ENCODE data around the gene HNRNPUL2. TPM values are rescaled to one million over a fixed set of nuclear protein-coding genes. Genes with fewer than 3 reads are reported as not detected.
"Not testable (repeated sequence)": the region's sequence is repeated elsewhere in the genome, so short reads cannot be mapped to it uniquely, and the experiment has no call there.

Gene HNRNPUL2
- total and polyA plus RNA-seq, 4 donors = 25.6 to 53.1 (median 35.5) TPM

DNA sequence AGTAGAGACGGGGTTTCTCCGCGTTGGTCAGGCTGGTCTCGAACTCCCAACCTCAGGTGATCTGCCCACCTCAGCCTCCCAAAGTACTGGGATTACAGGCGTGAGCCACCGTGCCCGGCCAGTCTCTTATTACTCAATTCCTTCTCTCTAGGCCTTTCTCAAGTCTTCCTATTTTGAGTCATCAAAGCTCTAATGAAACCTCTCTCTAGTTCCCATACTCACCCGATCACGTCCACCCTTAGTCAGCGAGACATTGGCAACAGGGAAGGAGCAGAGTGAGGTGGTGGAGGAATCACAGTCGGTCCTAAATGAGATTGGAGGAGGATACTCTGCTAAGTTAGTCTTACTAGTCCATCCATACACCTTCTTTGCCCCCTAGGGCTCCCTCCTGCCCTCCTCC lies 25.0 kb downstream of the HNRNPUL2 start:
- H3K36me3 ChIP-seq (ENCODE audit: control insufficient read depth in 4 of 4, insufficient read depth in 4 of 4, low read length in 4 of 4) = peaks cover 0 to 14% (median 5%) of the 10 kb centered on the region in 4 donors
- no peak for DNase-seq
- H3K27ac ChIP-seq (ENCODE audit: low read depth in 1 of 2, low read length in 1 of 2) = no peak overlapping the region
- no peak overlapping the region for H3K9ac ChIP-seq (ENCODE audit: insufficient read depth in 1 of 2, low read length in 2 of 2)
- TF ChIP-seq, protein P1, sequence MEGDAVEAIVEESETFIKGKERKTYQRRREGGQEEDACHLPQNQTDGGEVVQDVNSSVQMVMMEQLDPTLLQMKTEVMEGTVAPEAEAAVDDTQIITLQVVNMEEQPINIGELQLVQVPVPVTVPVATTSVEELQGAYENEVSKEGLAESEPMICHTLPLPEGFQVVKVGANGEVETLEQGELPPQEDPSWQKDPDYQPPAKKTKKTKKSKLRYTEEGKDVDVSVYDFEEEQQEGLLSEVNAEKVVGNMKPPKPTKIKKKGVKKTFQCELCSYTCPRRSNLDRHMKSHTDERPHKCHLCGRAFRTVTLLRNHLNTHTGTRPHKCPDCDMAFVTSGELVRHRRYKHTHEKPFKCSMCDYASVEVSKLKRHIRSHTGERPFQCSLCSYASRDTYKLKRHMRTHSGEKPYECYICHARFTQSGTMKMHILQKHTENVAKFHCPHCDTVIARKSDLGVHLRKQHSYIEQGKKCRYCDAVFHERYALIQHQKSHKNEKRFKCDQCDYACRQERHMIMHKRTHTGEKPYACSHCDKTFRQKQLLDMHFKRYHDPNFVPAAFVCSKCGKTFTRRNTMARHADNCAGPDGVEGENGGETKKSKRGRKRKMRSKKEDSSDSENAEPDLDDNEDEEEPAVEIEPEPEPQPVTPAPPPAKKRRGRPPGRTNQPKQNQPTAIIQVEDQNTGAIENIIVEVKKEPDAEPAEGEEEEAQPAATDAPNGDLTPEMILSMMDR (IDR thresholded peaks at IDR 0.05; ENCODE audit: control extremely low read depth, extremely low read depth) = no peak
- no peak for ATAC-seq (ENCODE audit: insufficient read depth, low FRiP score)
- H3K9me3 ChIP-seq (ENCODE audit: control insufficient read depth in 4 of 4, insufficient read depth in 3 of 4, low read length in 3 of 4) = no peaks in the 10 kb centered on the region
- WGBS, 2 donors = 52 to 80% methylated on average over 11 of the region's 11 CpGs
- H3K4me1 ChIP-seq (ENCODE audit: control insufficient read depth in 5 of 5, insufficient read depth in 5 of 5, low read length in 5 of 5) = peaks cover 0 to 20% (median 6%) of the 10 kb centered on the region in 5 donors
- no peaks in the 10 kb centered on the region for H3K27me3 ChIP-seq (ENCODE audit: control insufficient read depth in 3 of 3, insufficient read depth in 3 of 3, low read length in 2 of 3)
- no peak overlapping the region for H3K4me3 ChIP-seq

DNA sequence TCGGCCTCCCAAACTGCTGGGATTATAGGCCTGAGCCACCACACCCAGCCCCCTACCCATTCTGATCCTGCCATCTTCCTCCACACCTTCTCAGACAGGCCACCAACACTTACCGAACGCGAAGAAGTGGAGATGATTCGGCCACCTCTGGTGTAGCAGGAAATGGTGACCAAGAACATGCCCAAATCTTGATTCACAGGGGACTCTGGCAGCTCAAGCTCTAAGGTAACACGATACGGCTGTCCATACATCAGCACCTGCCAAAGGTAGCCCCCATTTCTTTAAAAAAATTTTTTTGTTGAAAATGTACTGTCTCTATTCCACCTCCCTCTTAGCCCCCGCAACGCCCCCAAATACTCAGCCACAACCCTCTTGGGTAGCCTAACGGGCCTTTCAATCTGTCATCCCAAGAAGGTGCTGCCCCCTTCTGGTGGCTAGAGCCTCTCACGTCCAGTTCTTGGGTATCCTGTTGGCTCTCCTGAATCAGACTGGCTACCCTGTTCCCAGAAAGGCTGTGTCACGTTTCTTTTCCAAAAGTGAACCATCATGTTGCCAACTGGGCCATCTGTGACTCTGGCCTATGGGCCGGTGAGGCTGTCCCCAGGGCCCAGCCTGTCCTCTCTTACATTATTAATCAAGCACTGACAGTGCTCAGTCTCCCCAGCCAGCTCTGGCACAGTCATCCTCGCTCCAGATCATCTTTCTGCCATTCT lies 32.6 kb downstream of the HNRNPUL2 start:
- Histone ChIP-seq H3K9me3 (ENCODE audit: control insufficient read depth in 4 of 4, insufficient read depth in 3 of 4, low read length in 3 of 4) (peaks cover 0 to 2% (median 0%) of the 10 kb centered on the region in 4 donors), H3K9ac (ENCODE audit: insufficient read depth in 1 of 2, low read length in 2 of 2) (peak overlapping the region in 1 of 2 donors; percentile 9), H3K27me3 (ENCODE audit: control insufficient read depth in 3 of 3, insufficient read depth in 3 of 3, low read length in 2 of 3) (no peaks in the 10 kb centered on the region), H3K27ac (ENCODE audit: low read depth in 1 of 2, low read length in 1 of 2) (peak overlapping the region in 1 of 2 donors; percentile 27), H3K4me3 (no peak overlapping the region), H3K36me3 (ENCODE audit: control insufficient read depth in 4 of 4, insufficient read depth in 4 of 4, low read length in 4 of 4) (peaks cover 4 to 30% (median 29%) of the 10 kb centered on the region in 4 donors), H3K4me1 (ENCODE audit: control insufficient read depth in 5 of 5, insufficient read depth in 5 of 5, low read length in 5 of 5) (peaks cover 0 to 3% (median 0%) of the 10 kb centered on the region in 5 donors)
- ATAC-seq (ENCODE audit: insufficient read depth, low FRiP score) (peak; percentile 77), DNase-seq (peak; percentile 78 to 86 (median 81))
- WGBS, 2 donors = 46 to 60% methylated on average over 14 of the region's 14 CpGs
- TF ChIP-seq, protein P1 (IDR thresholded peaks at IDR 0.05; ENCODE audit: control extremely low read depth, extremely low read depth) = peak; percentile 72

DNA sequence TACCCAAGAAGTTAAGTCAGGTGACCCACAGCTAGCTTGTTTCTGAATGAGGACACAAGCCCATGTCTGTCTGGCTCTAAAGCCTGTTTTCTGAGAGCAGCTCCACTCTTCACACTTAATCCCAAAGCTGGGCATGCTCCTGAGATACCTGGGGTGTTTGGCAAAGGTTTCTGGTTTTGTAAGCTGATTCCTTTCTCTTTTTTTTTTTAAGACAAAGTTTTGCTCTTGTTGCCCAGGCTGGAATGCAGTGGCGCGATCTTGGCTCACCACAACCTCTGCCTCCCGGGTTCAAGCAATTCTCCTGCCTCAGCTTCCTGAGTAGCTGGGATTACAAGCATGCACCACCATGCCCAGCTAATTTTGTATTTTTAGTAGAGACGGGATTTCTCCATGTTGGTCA lies 33.6 kb downstream of the HNRNPUL2 start:
- WGBS, 2 donors = 71 to 72% methylated on average over 4 of the region's 4 CpGs
- peaks cover 4 to 30% (median 29%) of the 10 kb centered on the region in 4 donors for H3K36me3 ChIP-seq (ENCODE audit: control insufficient read depth in 4 of 4, insufficient read depth in 4 of 4, low read length in 4 of 4)

DNA sequence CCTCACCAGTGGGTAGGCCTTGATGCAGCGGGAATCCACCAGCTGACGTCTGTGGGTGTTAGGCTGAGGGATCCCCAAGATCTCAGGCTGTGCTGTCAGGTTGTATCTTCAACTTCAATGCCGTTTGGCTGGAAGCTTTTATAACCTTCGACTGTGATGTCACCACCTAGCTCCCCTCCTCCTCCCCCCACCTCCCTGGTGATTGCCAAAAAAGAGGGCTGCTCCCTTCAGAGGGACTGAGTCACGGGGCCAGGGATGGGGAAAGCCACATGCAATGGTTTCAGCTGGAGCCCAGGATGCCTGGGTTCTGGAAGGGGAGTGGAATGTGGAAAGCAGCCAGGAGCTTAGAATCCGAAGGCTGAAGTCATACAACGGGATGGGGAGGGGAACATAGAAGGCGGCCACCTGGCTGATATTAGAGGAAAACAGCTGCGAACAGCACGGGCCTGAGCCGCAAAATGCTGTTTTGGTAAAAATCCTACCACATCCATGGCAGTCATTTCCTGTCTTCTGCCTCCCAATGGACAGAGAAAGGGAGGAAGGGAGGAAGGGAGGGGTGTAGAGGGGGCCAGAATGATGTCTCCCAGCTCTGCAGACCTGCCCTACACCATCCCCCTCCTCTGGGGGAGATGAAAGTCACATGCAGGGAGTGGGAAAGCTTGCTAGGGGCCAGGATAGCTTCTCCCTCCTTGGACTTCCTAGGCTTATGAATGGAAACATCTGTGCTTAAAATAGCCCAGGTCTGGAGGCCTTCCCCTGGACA lies 37.7 kb downstream of the HNRNPUL2 start, which contains the start of gene LRRN4CL:
Gene LRRN4CL (minus strand): TSS at position 110 of the 763 bp plus-strand sequence. CDS start 1,022 bp downstream, outside the sequence.
- ATAC-seq (ENCODE audit: insufficient read depth, low FRiP score) = peak; percentile 39

More for the DNA sequence above, 33.6 kb downstream of the HNRNPUL2 start:
- H3K4me3 ChIP-seq; H3K27ac ChIP-seq (ENCODE audit: low read depth in 1 of 2, low read length in 1 of 2); H3K27me3 ChIP-seq (ENCODE audit: control insufficient read depth in 3 of 3, insufficient read depth in 3 of 3, low read length in 2 of 3); H3K9ac ChIP-seq (ENCODE audit: insufficient read depth in 1 of 2, low read length in 2 of 2); DNase-seq; H3K9me3 ChIP-seq (ENCODE audit: control insufficient read depth in 4 of 4, insufficient read depth in 3 of 4, low read length in 3 of 4); ATAC-seq (ENCODE audit: insufficient read depth, low FRiP score); H3K4me1 ChIP-seq (ENCODE audit: control insufficient read depth in 5 of 5, insufficient read depth in 5 of 5, low read length in 5 of 5): not testable (repeated sequence)

More for the DNA sequence above, 37.7 kb downstream of the HNRNPUL2 start, which contains the start of gene LRRN4CL:
- WGBS, 2 donors = 72 to 83% methylated on average over 11 of the region's 11 CpGs
- peak in 1 of 3 donors; percentile 19 for DNase-seq
- TF ChIP-seq, protein P1 (IDR thresholded peaks at IDR 0.05; ENCODE audit: control extremely low read depth, extremely low read depth) = no peak
- peaks cover 0 to 4% (median 0%) of the 10 kb centered on the region in 5 donors for H3K4me1 ChIP-seq (ENCODE audit: control insufficient read depth in 5 of 5, insufficient read depth in 5 of 5, low read length in 5 of 5)
- peaks cover 4 to 30% (median 26%) of the 10 kb centered on the region in 4 donors for H3K36me3 ChIP-seq (ENCODE audit: control insufficient read depth in 4 of 4, insufficient read depth in 4 of 4, low read length in 4 of 4)
- H3K27me3 ChIP-seq (ENCODE audit: control insufficient read depth in 3 of 3, insufficient read depth in 3 of 3, low read length in 2 of 3) = peaks cover 0 to 13% (median 9%) of the 10 kb centered on the region in 3 donors
- no peak within 1 kb of the TSS for H3K4me3 ChIP-seq
- peaks cover 0 to 2% (median 0%) of the 10 kb centered on the region in 4 donors for H3K9me3 ChIP-seq (ENCODE audit: control insufficient read depth in 4 of 4, insufficient read depth in 3 of 4, low read length in 3 of 4)
- no peak within 1 kb of the TSS for H3K27ac ChIP-seq (ENCODE audit: low read depth in 1 of 2, low read length in 1 of 2)
- no peak within 1 kb of the TSS for H3K9ac ChIP-seq (ENCODE audit: insufficient read depth in 1 of 2, low read length in 2 of 2)
